Activated naive CD8-positive, alpha-beta T cell treated with anti-CD3 and anti-CD28 coated beads for 36 hours (primary cell): ENCODE data around the gene TICAM1. TPM values are rescaled to one million over a fixed set of nuclear protein-coding genes. Genes with fewer than 3 reads are reported as not detected.
"Not testable (repeated sequence)": the region's sequence is repeated elsewhere in the genome, so short reads cannot be mapped to it uniquely, and the experiment has no call there.

ENCODE experiments used
- DNase-seq: peaks from one replicate; pipeline ENCODE4 v3.0.0; 2021
- H3K27ac Mint-ChIP-seq: one replicate; pipeline ENCODE4 v1.8.0; 2022; ENCODE audit warnings: mild to moderate bottlenecking, moderate library complexity, mixed read lengths
- H3K27me3 Mint-ChIP-seq: one replicate; pipeline ENCODE4 v1.8.0; 2022; ENCODE audit warnings: mild to moderate bottlenecking, mixed read lengths
- H3K36me3 Mint-ChIP-seq: one replicate; pipeline ENCODE4 v1.8.0; 2021; ENCODE audit warnings: mild to moderate bottlenecking, mixed read lengths
- H3K4me1 Mint-ChIP-seq: one replicate; pipeline ENCODE4 v1.8.0; 2021; ENCODE audit warnings: mixed read lengths
- H3K4me3 Mint-ChIP-seq: one replicate; pipeline ENCODE4 v1.8.0; 2022; ENCODE audit warnings: mild to moderate bottlenecking, moderate library complexity, mixed read lengths
- H3K9me3 Mint-ChIP-seq: one replicate; pipeline ENCODE4 v1.8.0; 2022; ENCODE audit warnings: mixed read lengths
- total RNA-seq, 2 experiments: library from RNA; stranded (reverse); gene quantifications; one replicate each; pipeline ENCODE4 v1.2.3, GENCODE V29; 2021

TICAM1 gene
- 10 to 100 TPM; 18.4 to 19.5 TPM for total RNA-seq

DNA sequence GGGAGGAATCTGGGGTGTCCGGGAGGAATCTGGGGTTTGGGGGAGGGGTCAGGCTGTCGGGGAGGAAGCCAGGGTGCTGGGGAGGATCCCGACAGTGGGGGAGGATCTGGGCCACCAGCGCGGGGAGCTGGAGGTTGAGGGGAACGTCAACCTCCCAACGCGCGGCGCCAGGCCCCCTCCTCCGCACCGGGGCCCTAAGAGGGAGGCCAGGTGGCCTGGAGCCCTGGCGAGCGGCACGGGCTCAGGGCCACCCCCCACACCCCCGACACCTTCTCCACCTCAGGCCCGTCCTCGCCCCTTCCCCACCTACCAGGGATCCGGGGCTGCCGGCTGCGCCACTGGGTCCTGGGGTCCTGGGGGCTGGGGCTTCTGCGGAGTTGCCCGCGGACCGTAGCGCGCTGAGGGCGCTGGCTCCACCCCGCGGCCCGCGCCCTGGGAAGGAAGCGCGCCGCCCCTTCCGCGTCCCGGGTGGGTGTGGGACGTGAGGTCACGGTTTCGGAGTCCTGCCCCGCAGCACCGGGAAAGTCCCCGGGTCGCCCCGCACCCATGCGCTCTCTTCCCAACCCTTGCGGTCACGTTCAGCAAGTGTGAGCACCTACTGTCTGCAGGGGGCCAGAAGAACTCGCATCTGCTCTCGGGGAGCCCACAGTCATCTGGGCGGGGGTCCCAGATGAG lies at the start of gene TICAM1:
Gene TICAM1 (minus strand): TSS at position 409 of the 675 bp plus-strand sequence. CDS start 13,335 bp downstream, outside the sequence.
- Mint-ChIP-seq H3K4me3 (peak within 1 kb of the TSS; percentile 93), H3K27me3 (no peaks in the 10 kb centered on the region), H3K36me3 (peaks cover 19% of the 10 kb centered on the region), H3K4me1 (peaks cover 16% of the 10 kb centered on the region), H3K27ac (peak within 1 kb of the TSS; percentile 89), H3K9me3 (no peaks in the 10 kb centered on the region)
- DNase-seq = peak; percentile 80

DNA sequence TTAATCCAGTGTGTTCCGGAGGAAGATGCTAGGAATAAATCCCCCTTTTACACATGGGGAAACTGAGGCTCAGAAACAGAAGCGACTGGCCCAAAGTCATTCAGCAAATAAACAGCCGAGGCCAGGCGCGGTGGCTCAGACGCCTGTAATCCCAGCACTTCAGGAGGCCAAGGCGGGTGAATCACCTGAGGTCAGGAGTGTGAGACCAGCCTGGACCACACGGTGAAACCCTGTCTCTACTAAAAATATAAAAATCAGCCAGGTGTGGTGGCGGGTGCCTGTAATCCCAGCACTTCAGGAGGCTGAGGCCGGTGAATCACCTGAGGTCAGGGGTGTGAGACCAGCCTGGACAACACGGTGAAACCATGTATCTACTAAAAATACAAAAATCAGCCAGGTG lies 47.5 kb upstream of the TICAM1 start:
- Mint-ChIP-seq H3K27ac (peak overlapping the region; percentile 67), H3K4me1 (peaks cover 4% of the 10 kb centered on the region), H3K36me3 (no peaks in the 10 kb centered on the region), H3K4me3 (peak overlapping the region; percentile 57), H3K9me3 (no peaks in the 10 kb centered on the region), H3K27me3 (no peaks in the 10 kb centered on the region)
- DNase-seq = no peak

DNA sequence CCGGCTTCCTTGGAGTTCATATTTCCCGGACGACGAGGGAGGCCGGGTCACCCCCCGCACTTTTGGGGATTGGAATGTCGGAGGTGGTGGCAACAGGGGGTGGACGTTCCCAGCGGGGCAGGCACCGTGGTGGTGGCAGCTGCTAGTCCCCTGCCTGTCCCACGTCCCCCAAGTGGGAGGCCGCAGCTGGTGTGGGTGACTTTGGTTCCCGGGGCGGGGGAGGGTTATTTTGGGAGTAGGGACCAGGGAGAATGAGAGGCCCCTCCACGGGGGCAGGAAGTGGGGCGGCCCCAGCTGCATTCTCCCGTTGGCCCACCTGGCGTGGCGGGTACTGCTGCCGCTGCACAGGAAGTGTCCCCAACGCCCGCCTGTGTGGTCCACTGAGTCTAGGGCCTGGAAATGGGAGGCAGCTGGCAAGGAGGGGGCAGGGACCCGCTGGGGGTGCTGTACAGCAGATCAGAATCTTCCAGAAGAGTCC lies 47.0 kb upstream of the TICAM1 start:
- Mint-ChIP-seq H3K36me3 (no peaks in the 10 kb centered on the region), H3K4me3 (peak overlapping the region; percentile 57), H3K9me3 (no peaks in the 10 kb centered on the region), H3K27me3 (no peaks in the 10 kb centered on the region), H3K4me1 (peaks cover 4% of the 10 kb centered on the region), H3K27ac (peak overlapping the region; percentile 67)
- peak; percentile 30 for DNase-seq

DNA sequence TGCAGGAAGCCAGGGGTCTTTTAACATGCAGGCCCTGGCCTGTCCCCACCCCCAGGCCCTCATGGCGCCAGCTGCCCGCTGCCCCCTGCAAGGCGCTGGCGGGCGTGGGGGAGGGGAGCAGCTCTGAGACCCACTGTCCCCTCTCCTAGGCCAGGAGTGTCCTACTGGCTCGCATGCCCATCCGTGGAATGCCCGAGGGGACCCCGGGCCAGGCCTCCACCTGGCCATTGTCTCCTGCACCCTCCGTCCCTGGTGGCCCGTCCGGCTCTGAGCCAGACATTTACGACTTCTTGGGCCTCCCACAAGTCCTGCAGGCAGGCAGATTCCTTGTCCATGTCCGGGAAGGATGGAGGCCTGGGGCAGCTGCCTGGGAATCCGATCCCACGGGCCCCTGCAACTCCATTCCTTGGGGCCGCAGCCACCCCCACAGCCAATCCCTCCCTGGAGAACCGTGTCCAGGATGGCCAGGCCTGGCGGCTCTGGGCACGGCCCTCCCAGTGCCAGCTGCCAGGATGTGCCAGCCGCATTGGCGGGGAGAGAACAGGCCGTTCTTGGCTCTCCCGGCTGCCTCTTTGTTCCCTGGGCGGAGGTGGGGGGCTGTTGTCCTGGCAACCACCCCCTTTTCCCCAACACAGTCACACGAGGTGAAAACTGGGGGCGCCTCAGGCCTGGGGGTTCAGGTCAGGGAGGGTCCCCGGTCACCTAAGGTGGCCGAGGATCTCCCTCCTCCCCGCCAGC lies 46.4 kb upstream of the TICAM1 start:
- Mint-ChIP-seq H3K36me3 (no peaks in the 10 kb centered on the region), H3K27me3 (no peaks in the 10 kb centered on the region), H3K4me3 (peak overlapping the region; percentile 57), H3K27ac (peak overlapping the region; percentile 67), H3K4me1 (peaks cover 4% of the 10 kb centered on the region), H3K9me3 (no peaks in the 10 kb centered on the region)
- DNase-seq = no peak

DNA sequence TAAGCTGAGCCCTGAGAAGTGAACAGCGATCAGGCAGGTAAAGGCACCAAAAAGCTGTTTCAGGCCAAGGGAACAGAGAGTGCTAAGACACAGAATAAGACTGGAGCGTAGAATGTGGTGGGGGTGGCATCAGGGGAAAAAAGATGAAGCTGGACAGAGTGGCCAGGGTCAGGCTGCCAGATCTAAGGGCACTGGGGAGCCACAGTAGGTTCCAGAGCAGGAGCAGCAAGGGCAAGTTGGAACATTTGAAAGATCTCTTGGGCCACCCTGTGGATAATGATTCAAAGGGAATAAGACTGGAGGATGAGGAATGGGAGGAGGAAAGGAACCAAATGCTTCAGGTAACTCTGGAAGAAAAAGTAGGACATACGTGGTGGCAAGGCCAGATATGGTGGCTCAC lies 42.4 kb upstream of the TICAM1 start:
- no peak overlapping the region for H3K27ac Mint-ChIP-seq
- no peaks in the 10 kb centered on the region for H3K27me3 Mint-ChIP-seq
- no peaks in the 10 kb centered on the region for H3K9me3 Mint-ChIP-seq
- no peaks in the 10 kb centered on the region for H3K36me3 Mint-ChIP-seq
- peaks cover 11% of the 10 kb centered on the region for H3K4me1 Mint-ChIP-seq
- no peak overlapping the region for H3K4me3 Mint-ChIP-seq
- no peak for DNase-seq

DNA sequence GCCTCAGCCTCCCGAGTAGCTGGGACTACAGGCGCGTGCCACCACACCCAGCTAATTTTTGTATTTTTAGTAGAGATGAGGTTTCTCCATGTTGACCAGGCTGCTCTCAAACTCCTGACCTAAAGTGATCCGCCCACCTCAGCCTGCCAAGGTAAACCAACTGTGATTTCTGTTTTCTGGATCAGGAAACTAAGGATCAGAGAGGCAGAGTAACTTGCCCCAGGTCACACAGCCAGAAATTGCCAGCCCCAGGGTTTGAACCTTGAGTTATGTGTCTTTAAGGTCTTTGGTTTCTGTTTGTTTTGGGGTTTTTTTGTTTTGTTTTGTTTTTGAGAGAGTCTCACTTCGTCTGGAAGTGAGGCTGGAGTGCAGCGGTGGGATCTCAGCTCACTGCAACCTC lies 40.2 kb upstream of the TICAM1 start:
- no peak overlapping the region for H3K27ac Mint-ChIP-seq
- H3K36me3 Mint-ChIP-seq = no peaks in the 10 kb centered on the region
- H3K9me3 Mint-ChIP-seq = no peaks in the 10 kb centered on the region
- peaks cover 13% of the 10 kb centered on the region for H3K4me1 Mint-ChIP-seq
- no peak overlapping the region for H3K4me3 Mint-ChIP-seq
- no peaks in the 10 kb centered on the region for H3K27me3 Mint-ChIP-seq
- DNase-seq = no peak

DNA sequence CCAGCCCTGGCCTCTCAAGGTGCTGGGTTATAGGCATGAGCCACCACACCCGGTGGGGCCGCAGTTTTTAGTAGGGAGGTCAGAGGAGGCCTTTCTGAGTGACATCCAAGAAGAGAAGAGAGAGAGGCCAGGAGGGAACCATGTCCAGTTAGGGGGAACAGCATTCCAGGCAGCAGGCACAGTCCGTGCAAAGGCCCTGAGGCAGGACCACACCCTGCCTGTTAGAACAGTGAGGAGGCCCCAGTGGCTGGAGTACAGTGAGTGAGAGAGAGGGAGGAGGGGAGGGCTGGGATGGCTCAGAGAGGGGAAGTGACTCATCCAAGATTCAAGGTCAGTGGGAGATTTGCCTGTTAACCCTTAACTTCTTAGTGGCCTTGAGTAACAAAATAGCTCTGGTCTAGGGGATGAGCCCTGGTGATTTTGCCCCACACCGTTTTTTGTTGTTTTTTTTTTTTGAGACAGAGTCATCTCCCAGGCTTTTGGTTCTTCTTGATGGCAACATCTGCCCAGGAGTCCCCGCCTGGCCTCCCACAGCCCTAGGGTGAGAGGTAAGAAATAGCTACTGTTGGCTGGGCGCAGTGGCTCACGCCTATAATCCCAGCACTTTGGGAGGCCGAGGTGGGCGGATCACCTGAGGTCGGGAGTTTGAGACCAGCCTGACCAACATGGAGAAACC lies 38.7 kb upstream of the TICAM1 start:
- Mint-ChIP-seq H3K36me3 (no peaks in the 10 kb centered on the region), H3K4me3 (no peak overlapping the region), H3K27me3 (no peaks in the 10 kb centered on the region), H3K4me1 (peaks cover 16% of the 10 kb centered on the region), H3K9me3 (no peaks in the 10 kb centered on the region), H3K27ac (no peak overlapping the region)
- peak; percentile 22 for DNase-seq

DNA sequence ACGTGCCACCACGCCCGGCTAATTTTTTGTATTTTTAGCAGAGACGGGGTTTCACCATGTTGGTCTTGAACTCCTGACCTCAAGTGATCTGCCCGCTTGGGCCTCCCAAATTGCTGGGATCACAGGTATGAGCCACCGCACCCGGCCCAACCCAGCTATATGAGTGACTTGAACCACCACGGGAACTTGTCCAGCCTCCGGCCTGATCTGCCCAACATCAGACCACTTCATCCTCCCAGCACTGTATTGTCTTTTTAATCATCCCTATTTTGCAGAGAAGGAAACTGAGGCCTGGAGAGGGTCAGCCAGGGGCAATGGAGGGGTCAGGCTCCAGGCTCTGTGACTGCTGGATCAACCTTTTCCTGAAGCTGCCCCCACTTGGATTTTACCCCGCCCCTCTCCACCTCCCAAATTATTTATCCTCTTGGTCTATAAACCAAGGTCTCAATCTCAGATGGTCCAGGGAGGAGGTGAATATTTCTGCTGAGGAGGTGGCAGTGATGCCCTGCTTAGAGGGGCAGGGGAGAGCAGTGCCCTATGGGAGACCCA lies 36.8 kb upstream of the TICAM1 start:
- H3K4me3 Mint-ChIP-seq = peak overlapping the region; percentile 75
- H3K27ac Mint-ChIP-seq = no peak overlapping the region
- no peaks in the 10 kb centered on the region for H3K27me3 Mint-ChIP-seq
- no peaks in the 10 kb centered on the region for H3K9me3 Mint-ChIP-seq
- H3K36me3 Mint-ChIP-seq = no peaks in the 10 kb centered on the region
- peaks cover 16% of the 10 kb centered on the region for H3K4me1 Mint-ChIP-seq
- no peak for DNase-seq

DNA sequence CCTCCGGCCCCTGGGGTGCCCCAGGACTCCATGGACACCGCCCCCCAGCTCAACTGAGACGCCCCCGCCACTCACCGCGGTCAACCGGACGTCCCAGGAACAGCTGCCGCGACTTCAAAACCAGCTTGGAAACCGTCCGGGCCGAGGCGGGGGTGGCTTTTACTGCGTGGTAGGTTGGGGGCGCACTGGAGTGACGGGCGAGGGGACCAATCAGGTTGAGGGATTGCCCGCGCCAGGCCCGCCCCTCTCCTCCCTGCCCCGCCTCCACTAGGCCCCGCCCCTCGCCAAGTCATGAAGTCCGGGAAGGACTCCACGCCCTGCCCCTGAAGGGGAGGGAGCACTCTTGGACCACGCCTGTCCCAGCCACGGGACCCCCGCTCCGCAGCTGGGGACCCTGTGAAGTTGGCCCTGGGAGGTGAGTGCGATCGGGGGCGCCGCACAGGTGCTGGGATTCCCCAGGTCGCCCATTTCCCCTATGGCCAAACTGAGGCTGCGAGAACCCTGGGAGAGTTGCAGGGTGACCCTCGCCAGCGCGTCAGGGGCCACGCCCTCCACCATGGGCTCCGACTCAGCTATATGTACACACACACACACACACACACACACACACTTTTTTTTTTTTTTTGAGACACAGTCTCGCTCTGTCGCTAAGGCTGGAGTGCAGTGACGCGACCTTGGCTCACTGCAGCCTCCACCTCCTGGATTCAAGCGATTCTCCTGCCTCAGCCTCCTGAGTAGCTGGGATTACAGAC lies 36.2 kb upstream of the TICAM1 start, which contains the start of gene PLIN3:
Gene PLIN3 (minus strand): TSS at position 134 of the 752 bp plus-strand sequence. CDS start 6,273 bp downstream, outside the sequence.
- DNase-seq = peak; percentile 88
- Mint-ChIP-seq H3K9me3 (no peaks in the 10 kb centered on the region), H3K27ac (peak within 1 kb of the TSS; percentile 51), H3K4me1 (peaks cover 15% of the 10 kb centered on the region), H3K36me3 (no peaks in the 10 kb centered on the region), H3K4me3 (peak within 1 kb of the TSS; percentile 75), H3K27me3 (no peaks in the 10 kb centered on the region)

DNA sequence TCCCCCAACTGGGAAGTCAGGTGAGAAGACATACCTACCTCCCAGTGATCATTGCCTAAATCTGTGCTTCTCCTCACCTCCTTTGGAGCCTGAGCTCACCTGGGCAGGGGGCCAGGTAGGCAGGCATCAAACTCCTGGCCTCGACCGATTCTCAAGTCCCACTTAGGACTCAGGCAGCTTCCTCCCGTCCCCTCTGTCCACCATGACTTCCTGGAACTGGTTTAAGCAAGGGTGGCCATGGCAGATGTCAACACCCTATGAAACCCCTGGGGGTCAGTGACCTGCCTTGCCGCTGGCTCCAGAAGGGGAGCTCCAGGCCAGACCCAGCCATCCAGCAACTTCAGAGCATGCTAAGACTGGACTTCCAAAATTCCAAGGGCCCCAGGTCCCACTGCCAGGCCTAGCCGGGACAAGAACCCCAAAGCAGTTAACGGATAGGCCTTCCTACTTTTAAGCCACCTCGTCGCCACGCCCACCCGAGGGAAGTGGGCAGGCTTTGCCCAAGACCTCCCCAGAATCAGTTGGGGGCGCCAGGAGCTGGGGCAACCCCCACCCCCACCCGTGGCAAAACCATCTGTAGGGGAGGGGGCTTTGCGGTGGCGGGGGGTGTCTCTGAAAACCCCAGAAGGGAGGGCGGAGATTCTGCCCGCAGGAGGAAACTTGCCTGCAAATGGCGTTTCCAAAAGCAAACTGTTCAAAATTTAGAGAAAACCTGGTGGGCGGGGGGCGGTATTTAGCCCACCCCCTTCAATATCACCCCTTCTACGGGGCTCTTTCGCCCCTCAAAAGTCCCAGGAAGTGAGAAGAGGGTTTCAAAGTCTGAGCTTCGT lies 35.3 kb upstream of the TICAM1 start:
- H3K27ac Mint-ChIP-seq = peak overlapping the region; percentile 51
- no peaks in the 10 kb centered on the region for H3K27me3 Mint-ChIP-seq
- H3K4me3 Mint-ChIP-seq = peak overlapping the region; percentile 75
- DNase-seq = peak; percentile 59
- H3K36me3 Mint-ChIP-seq = no peaks in the 10 kb centered on the region
- H3K4me1 Mint-ChIP-seq = peaks cover 12% of the 10 kb centered on the region
- no peaks in the 10 kb centered on the region for H3K9me3 Mint-ChIP-seq

DNA sequence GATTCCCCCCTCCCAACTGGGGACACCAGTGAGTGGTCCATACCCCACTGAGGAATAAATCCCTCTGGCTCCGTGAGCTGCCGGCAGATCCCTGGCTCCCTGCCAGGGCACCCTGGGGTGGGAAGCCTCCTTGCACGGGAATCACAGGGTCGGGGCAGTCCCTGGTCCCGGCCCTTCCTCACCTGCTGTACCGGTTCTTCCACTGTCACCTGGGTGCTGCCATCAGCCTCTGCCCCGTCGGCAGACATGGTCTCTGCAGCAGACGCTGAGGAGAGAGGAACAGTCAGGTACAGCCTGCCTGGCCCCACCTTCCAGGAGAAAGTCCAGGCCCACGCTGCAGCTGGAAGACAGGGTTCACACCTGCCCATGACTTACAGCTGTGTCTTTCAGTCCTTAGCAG lies 29.6 kb upstream of the TICAM1 start:
- Mint-ChIP-seq H3K36me3 (no peaks in the 10 kb centered on the region), H3K4me3 (no peak overlapping the region), H3K27ac (no peak overlapping the region), H3K27me3 (no peaks in the 10 kb centered on the region), H3K4me1 (no peaks in the 10 kb centered on the region), H3K9me3 (no peaks in the 10 kb centered on the region)
- no peak for DNase-seq

DNA sequence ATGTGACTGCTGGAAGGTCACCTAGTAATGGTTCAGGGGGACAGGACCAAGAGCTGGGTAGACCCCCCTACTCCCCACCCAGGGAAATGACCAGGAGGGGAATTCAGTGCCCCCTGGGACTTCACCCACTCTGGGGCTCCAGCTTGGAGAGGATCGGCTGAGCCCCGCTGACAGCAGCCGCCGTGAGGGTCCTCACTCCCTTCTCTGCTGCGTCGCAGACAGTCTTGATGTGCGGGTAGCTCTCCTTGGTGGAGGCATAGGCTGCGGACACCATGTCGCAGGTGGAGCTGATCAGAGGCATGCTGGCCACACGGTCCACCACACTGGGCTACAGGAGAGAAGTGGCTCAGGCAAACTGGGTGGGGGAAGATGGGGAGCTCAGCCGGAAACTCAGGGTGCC lies 28.2 kb upstream of the TICAM1 start:
- no peak overlapping the region for H3K27ac Mint-ChIP-seq
- no peaks in the 10 kb centered on the region for H3K36me3 Mint-ChIP-seq
- DNase-seq = no peak
- no peak overlapping the region for H3K4me3 Mint-ChIP-seq
- no peaks in the 10 kb centered on the region for H3K4me1 Mint-ChIP-seq
- no peaks in the 10 kb centered on the region for H3K9me3 Mint-ChIP-seq
- no peaks in the 10 kb centered on the region for H3K27me3 Mint-ChIP-seq

DNA sequence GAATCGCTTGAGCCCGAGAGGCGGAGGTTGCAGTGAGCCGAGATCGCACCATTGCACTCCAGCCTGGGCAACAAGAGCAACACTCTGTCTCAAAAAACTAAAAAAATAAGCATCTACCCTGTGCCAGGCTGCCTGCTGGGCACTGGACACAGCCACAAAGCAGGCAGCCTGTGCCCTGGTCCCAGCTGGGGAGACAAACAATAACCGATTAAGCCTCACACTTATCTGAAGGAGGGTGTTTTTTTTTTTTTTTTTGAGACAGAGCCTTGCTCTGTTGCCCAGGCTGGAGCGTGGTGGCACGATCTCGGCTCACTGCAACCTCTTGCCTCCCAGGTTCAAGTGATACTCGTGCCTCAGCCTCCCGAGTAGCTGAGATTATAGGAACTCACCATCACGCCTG lies 25.0 kb upstream of the TICAM1 start:
- H3K27ac Mint-ChIP-seq, H3K4me1 Mint-ChIP-seq, H3K4me3 Mint-ChIP-seq, H3K36me3 Mint-ChIP-seq, H3K27me3 Mint-ChIP-seq, DNase-seq, H3K9me3 Mint-ChIP-seq: not testable (repeated sequence)

DNA sequence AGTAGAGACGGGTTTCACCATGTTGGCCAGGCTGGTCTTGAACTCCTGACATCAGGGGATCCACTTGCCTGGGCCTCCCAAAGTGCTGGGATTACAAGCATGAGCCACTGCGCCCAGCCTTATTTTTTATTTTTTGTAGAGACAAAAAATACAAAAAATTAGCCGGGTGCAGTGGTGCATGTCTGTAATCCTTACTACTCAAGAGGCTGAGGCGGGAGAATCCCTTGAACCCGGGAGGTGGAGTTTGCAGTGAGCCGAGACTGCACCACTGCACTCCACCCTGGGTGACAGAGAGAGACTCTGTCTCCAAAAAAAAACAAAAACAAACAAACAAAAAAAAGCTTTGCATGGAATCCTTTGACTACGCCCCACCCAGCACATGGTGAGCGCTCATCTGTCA lies 22.0 kb upstream of the TICAM1 start:
- H3K36me3 Mint-ChIP-seq, H3K4me1 Mint-ChIP-seq, H3K27me3 Mint-ChIP-seq, H3K9me3 Mint-ChIP-seq, H3K27ac Mint-ChIP-seq, H3K4me3 Mint-ChIP-seq, DNase-seq: not testable (repeated sequence)
